GM19351 (cell line): Measurements from ENCODE around the gene EVL.
A peak's percentile ranks its signal among the peaks of the same experiment; 100 is the strongest.
"Not testable (repeated sequence)": the region's sequence is repeated elsewhere in the genome, so short reads cannot be mapped to it uniquely, and the experiment has no call there.

Source experiments
- ATAC-seq: cut with Tn5 transposase; IDR thresholded peaks from one replicate; pipeline ENCODE4 v1.9.1; 2021; ENCODE audit warnings: mild to moderate bottlenecking, moderate library complexity; ENCODE audit not compliant: unreplicated experiment

The EVL gene

GRCh38 chr14:100157548-100158232 is 92.5 kb downstream of the EVL start:
- ATAC-seq, result not testable (repeated sequence)

GRCh38 chr14:100158566-100159093 is 93.4 kb downstream of the EVL start:
- ATAC-seq, result no peak

- ATAC-seq, result peak; percentile 66
These were observed 94.1 kb downstream of the EVL start, which contains the start of gene DEGS2 for GRCh38 chr14:100159094-100159864. Gene DEGS2, minus strand, starts transcription at chr14:100159645. Its CDS starts 58 bp downstream, at chr14:100159587.

- ATAC-seq, result peak; percentile 16
These were observed 94.8 kb downstream of the EVL start for GRCh38 chr14:100159865-100160533.

GRCh38 chr14:100160534-100160916 is 95.3 kb downstream of the EVL start:
- ATAC-seq, result no peak

- ATAC-seq, result no peak
These were observed 100.2 kb downstream of the EVL start for GRCh38 chr14:100165376-100165775.

- ATAC-seq, result no peak
These were observed 100.7 kb downstream of the EVL start for GRCh38 chr14:100165831-100166440.

GRCh38 chr14:100168506-100168905 is 103.3 kb downstream of the EVL start:
- no peak for ATAC-seq

- ATAC-seq, result no peak
These were observed 105.7 kb downstream of the EVL start for GRCh38 chr14:100170880-100171279.

GRCh38 chr14:100172811-100173210 is 107.6 kb downstream of the EVL start:
- ATAC-seq, result no peak

GRCh38 chr14:100173353-100173752 is 108.1 kb downstream of the EVL start:
- no peak for ATAC-seq

- ATAC-seq, result no peak
These were observed 111.6 kb downstream of the EVL start for GRCh38 chr14:100176811-100177327.

- ATAC-seq, result no peak
These were observed 113.5 kb downstream of the EVL start for GRCh38 chr14:100178691-100179090.

- ATAC-seq, result not testable (repeated sequence)
These were observed 115.4 kb downstream of the EVL start for GRCh38 chr14:100180671-100181070.

- ATAC-seq, result not testable (repeated sequence)
These were observed 116.8 kb downstream of the EVL start for GRCh38 chr14:100181876-100182551.

GRCh38 chr14:100187247-100187833 is 122.1 kb downstream of the EVL start:
- no peak for ATAC-seq

- no peak for ATAC-seq
These were observed 123.3 kb downstream of the EVL start for GRCh38 chr14:100188392-100189030.

GRCh38 chr14:100190126-100190525 is 124.9 kb downstream of the EVL start:
- no peak for ATAC-seq

- no peak for ATAC-seq
These were observed 126.5 kb downstream of the EVL start for GRCh38 chr14:100191584-100192249.
